HG03457 (cell line): ENCODE data around the gene MRFAP1L1.
"Not testable (repeated sequence)": the region's sequence is repeated elsewhere in the genome, so short reads cannot be mapped to it uniquely, and the experiment has no call there.

Experiments
- ATAC-seq: cut with Tn5 transposase; IDR thresholded peaks from one replicate; pipeline ENCODE4 v1.9.1; 2021; ENCODE audit warnings: moderate number of reproducible peaks; ENCODE audit not compliant: unreplicated experiment

Gene MRFAP1L1

GRCh38 chr4:6734165-6734786 lies 24.6 kb upstream of the MRFAP1L1 start:
- no peak for ATAC-seq

GRCh38 chr4:6733358-6734164 lies 23.9 kb upstream of the MRFAP1L1 start:
- ATAC-seq: no peak

GRCh38 chr4:6732441-6733357 lies 23.0 kb upstream of the MRFAP1L1 start:
- ATAC-seq: no peak

GRCh38 chr4:6731780-6732179 lies 22.1 kb upstream of the MRFAP1L1 start:
- ATAC-seq: no peak

GRCh38 chr4:6731318-6731675 lies 21.6 kb upstream of the MRFAP1L1 start:
- no peak for ATAC-seq

GRCh38 chr4:6730603-6731317 lies 21.1 kb upstream of the MRFAP1L1 start:
- ATAC-seq: no peak

- ATAC-seq: no peak
Observed at GRCh38 chr4:6728320-6729029, 18.8 kb upstream of the MRFAP1L1 start.

- ATAC-seq: no peak
Observed at GRCh38 chr4:6727943-6728250, 18.2 kb upstream of the MRFAP1L1 start.

GRCh38 chr4:6727081-6727942 lies 17.6 kb upstream of the MRFAP1L1 start:
- ATAC-seq: no peak

- not testable (repeated sequence) for ATAC-seq
Observed at GRCh38 chr4:6725427-6725961, 15.8 kb upstream of the MRFAP1L1 start.

- ATAC-seq: no peak
Observed at GRCh38 chr4:6724421-6725111, 14.9 kb upstream of the MRFAP1L1 start.

GRCh38 chr4:6723851-6724250 lies 14.2 kb upstream of the MRFAP1L1 start:
- ATAC-seq: no peak

- no peak for ATAC-seq
Observed at GRCh38 chr4:6722891-6723290, 13.2 kb upstream of the MRFAP1L1 start.

GRCh38 chr4:6721121-6721520 lies 11.5 kb upstream of the MRFAP1L1 start:
- no peak for ATAC-seq

GRCh38 chr4:6720202-6720699 lies 10.6 kb upstream of the MRFAP1L1 start:
- ATAC-seq: no peak

GRCh38 chr4:6719611-6720179 lies 10.0 kb upstream of the MRFAP1L1 start:
- ATAC-seq: no peak

- ATAC-seq: no peak
Observed at GRCh38 chr4:6718932-6719610, 9.4 kb upstream of the MRFAP1L1 start.
